T-helper 17 cell (primary cell): ENCODE measurements around the gene MADCAM1. TPM values are rescaled to one million over a fixed set of nuclear protein-coding genes. Genes with fewer than 3 reads are reported as not detected.
A peak's percentile ranks its signal among the peaks of the same experiment; 100 is the strongest.

Experiments
- ATAC-seq: fragments of 150-1000 bp; cut with Tn5 transposase; 2 replicates; pipeline ENCODE4 v1.10.0; 2021; ENCODE audit warnings: mild to moderate bottlenecking, moderate library complexity
- DNase-seq, 3 donors: peaks; one replicate each; pipeline versions ENCODE4 v3.0.0 to v3.0.0-alpha.2; 2020 to 2021
- H3K9me3 ChIP-seq: one replicate; pipeline ENCODE4 v1.7.0; 2013; ENCODE audit warnings: low read length, mild to moderate bottlenecking; ENCODE audit not compliant: control insufficient read depth, poor library complexity, severe bottlenecking
- H3K27ac Mint-ChIP-seq: one replicate; pipeline ENCODE4 v1.8.0; 2022; ENCODE audit warnings: mild to moderate bottlenecking, moderate library complexity, mixed read lengths
- H3K27me3 Mint-ChIP-seq: one replicate; pipeline ENCODE4 v1.8.0; 2022; ENCODE audit warnings: mixed read lengths
- H3K36me3 Mint-ChIP-seq: one replicate; pipeline ENCODE4 v1.8.0; 2022; ENCODE audit warnings: low read depth, mixed read lengths
- H3K4me1 Mint-ChIP-seq: one replicate; pipeline ENCODE4 v1.8.0; 2022; ENCODE audit warnings: mild to moderate bottlenecking, mixed read lengths
- H3K4me3 Mint-ChIP-seq: one replicate; pipeline ENCODE4 v1.8.0; 2022; ENCODE audit warnings: mild to moderate bottlenecking, moderate library complexity, mixed read lengths
- total RNA-seq, 4 donors: library from RNA in 2 of 4; stranded (reverse) in 2 of 4; gene quantifications; one replicate each; pipeline ENCODE4 v1.2.3 and lab custom pipeline; 2022 to 2026

The MADCAM1 gene
- total RNA-seq, 2 donors from 2014 or later: 0.15 to 0.31 TPM

DNA sequence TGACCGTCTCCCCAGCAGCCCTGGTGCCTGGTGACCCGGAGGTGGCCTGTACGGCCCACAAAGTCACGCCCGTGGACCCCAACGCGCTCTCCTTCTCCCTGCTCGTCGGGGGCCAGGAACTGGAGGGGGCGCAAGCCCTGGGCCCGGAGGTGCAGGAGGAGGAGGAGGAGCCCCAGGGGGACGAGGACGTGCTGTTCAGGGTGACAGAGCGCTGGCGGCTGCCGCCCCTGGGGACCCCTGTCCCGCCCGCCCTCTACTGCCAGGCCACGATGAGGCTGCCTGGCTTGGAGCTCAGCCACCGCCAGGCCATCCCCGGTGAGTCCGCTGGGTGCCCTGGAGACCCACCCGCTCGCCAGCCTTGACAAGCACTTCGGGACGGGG lies 2.2 kb downstream of the MADCAM1 start:
- peaks cover 6% of the 10 kb centered on the region for H3K27me3 Mint-ChIP-seq
- ATAC-seq (no peak), DNase-seq (no peak)
- H3K27ac Mint-ChIP-seq: no peak overlapping the region
- H3K4me1 Mint-ChIP-seq: peaks cover 5% of the 10 kb centered on the region
- H3K36me3 Mint-ChIP-seq: peaks cover 3% of the 10 kb centered on the region
- H3K4me3 Mint-ChIP-seq: no peak overlapping the region
- H3K9me3 ChIP-seq: no peaks in the 10 kb centered on the region

- DNase-seq (no peak), ATAC-seq (no peak)
- H3K9me3 ChIP-seq: no peaks in the 10 kb centered on the region
- Mint-ChIP-seq H3K4me1 (peaks cover 5% of the 10 kb centered on the region), H3K4me3 (peak overlapping the region; percentile 53), H3K27ac (no peak overlapping the region), H3K36me3 (peaks cover 3% of the 10 kb centered on the region), H3K27me3 (peaks cover 6% of the 10 kb centered on the region)
These were observed 2.8 kb downstream of the MADCAM1 start for GRCh38 chr19:498977-499623.

DNA sequence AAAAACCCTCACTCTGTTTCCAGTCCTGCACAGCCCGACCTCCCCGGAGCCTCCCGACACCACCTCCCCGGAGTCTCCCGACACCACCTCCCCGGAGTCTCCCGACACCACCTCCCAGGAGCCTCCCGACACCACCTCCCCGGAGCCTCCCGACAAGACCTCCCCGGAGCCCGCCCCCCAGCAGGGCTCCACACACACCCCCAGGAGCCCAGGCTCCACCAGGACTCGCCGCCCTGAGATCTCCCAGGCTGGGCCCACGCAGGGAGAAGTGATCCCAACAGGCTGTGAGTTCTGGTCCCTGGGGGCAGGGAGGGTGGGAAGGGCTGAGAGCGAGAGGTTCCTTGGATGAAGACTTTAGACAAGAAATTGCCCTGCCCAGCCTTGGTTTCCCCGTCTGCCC lies 5.4 kb downstream of the MADCAM1 start:
- Mint-ChIP-seq H3K4me3 (no peak overlapping the region), H3K4me1 (peaks cover 10% of the 10 kb centered on the region), H3K27ac (no peak overlapping the region), H3K27me3 (peaks cover 6% of the 10 kb centered on the region), H3K36me3 (peaks cover 3% of the 10 kb centered on the region)
- no peak for ATAC-seq
- DNase-seq: no peak
- no peaks in the 10 kb centered on the region for H3K9me3 ChIP-seq

- no peak for ATAC-seq
- H3K36me3 Mint-ChIP-seq: no peaks in the 10 kb centered on the region
- H3K4me3 Mint-ChIP-seq: no peak overlapping the region
- no peaks in the 10 kb centered on the region for H3K9me3 ChIP-seq
- H3K4me1 Mint-ChIP-seq: peaks cover 18% of the 10 kb centered on the region
- DNase-seq: no peak
- no peaks in the 10 kb centered on the region for H3K27me3 Mint-ChIP-seq
- H3K27ac Mint-ChIP-seq: no peak overlapping the region
These were observed 8.3 kb downstream of the MADCAM1 start for GRCh38 chr19:504616-505015.

GRCh38 chr19:506404-507285 lies 10.4 kb downstream of the MADCAM1 start:
- peak overlapping the region; percentile 98 for H3K4me3 Mint-ChIP-seq
- DNase-seq: peak; percentile 84 to 86 (median 85)
- H3K27ac Mint-ChIP-seq: peak overlapping the region; percentile 99
- ATAC-seq: peak; percentile 58
- no peaks in the 10 kb centered on the region for H3K27me3 Mint-ChIP-seq
- H3K9me3 ChIP-seq: no peaks in the 10 kb centered on the region
- H3K4me1 Mint-ChIP-seq: peaks cover 29% of the 10 kb centered on the region
- no peaks in the 10 kb centered on the region for H3K36me3 Mint-ChIP-seq

DNA sequence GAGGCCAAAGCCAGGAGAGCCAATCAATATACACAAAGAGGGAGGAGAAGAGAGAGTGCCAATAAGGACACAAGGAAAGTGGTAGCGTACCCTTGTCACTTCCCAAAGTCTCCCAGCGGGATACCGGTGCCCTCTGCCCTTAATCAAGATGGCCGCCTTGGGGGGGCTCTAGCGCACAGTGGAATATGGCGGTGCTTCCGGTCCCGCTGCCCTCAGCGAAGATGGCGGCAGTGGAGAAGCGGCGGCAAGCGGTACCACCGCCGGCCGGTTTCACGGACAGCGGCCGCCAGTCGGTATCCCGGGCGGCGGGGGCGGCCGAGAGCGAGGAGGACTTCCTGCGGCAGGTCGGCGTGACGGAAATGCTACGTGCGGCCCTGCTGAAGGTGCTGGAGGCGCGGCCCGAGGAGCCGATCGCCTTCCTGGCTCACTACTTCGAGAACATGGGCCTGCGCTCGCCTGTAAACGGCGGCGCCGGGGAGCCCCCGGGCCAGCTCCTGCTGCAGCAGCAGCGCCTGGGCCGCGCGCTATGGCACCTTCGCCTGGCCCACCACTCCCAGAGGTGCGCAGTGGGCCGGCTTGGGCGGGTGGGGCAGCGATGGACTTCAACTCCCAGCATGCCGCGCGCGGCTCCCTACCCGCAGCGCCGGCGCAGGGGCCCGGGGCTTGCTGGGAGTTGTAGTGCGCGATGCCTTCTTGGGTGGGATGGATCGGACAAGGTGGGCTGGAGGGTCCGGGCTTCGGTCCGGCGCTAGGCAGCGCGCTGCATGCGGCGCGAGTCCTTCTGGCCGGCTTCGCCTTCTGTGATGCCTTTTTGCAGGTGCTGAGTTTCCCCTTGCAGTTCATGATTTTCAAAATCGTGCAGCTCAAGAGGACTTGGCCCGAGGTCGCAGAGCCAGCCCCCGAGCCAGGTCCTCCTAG lies 11.3 kb downstream of the MADCAM1 start, which contains the start of gene TPGS1:
Gene TPGS1 (plus strand): TSS at position 212 of the 918 bp plus-strand sequence. CDS start 10 bp downstream, at position 222.
- no peaks in the 10 kb centered on the region for H3K9me3 ChIP-seq
- H3K4me3 Mint-ChIP-seq: peak within 1 kb of the TSS; percentile 98
- peak; percentile 55 for ATAC-seq
- no peaks in the 10 kb centered on the region for H3K36me3 Mint-ChIP-seq
- H3K27ac Mint-ChIP-seq: peak within 1 kb of the TSS; percentile 99
- peaks cover 31% of the 10 kb centered on the region for H3K4me1 Mint-ChIP-seq
- peak; percentile 62 to 77 (median 76) for DNase-seq
- no peaks in the 10 kb centered on the region for H3K27me3 Mint-ChIP-seq

- Mint-ChIP-seq H3K4me3 (peak overlapping the region; percentile 98), H3K27ac (peak overlapping the region; percentile 99), H3K36me3 (no peaks in the 10 kb centered on the region), H3K27me3 (no peaks in the 10 kb centered on the region), H3K4me1 (peaks cover 31% of the 10 kb centered on the region)
- H3K9me3 ChIP-seq: no peaks in the 10 kb centered on the region
- DNase-seq (no peak), ATAC-seq (no peak)
These were observed 12.2 kb downstream of the MADCAM1 start for GRCh38 chr19:508204-509150.

DNA sequence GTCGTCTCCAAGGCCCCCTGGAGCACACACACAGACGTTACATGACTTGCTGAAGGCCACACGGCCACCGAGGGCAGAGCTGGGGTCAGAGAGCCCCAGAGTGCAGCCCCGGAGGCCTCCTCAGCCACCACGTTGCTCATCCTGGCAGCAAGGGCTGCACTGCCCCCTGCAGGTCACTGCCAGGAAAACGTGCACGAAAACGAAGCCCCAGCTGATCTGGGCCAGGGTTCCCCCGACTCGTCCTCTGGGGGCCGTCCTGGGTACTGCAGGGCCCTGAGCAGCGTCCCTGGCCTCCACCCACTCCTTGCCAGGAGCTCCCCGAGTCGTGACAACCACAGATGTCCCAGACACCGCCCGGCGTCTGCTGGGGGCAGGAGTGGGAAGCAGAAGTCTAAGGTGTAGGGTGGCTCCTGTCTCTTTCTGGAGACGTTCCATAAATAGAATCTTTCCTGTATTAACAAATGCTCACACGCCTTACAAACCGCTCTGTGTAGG lies 14.4 kb downstream of the MADCAM1 start:
- peaks cover 37% of the 10 kb centered on the region for H3K4me1 Mint-ChIP-seq
- H3K9me3 ChIP-seq: no peaks in the 10 kb centered on the region
- H3K4me3 Mint-ChIP-seq: peak overlapping the region; percentile 97
- ATAC-seq (peak; percentile 54), DNase-seq (peak; percentile 80 to 95 (median 82))
- no peaks in the 10 kb centered on the region for H3K36me3 Mint-ChIP-seq
- H3K27me3 Mint-ChIP-seq: no peaks in the 10 kb centered on the region
- H3K27ac Mint-ChIP-seq: peak overlapping the region; percentile 99

DNA sequence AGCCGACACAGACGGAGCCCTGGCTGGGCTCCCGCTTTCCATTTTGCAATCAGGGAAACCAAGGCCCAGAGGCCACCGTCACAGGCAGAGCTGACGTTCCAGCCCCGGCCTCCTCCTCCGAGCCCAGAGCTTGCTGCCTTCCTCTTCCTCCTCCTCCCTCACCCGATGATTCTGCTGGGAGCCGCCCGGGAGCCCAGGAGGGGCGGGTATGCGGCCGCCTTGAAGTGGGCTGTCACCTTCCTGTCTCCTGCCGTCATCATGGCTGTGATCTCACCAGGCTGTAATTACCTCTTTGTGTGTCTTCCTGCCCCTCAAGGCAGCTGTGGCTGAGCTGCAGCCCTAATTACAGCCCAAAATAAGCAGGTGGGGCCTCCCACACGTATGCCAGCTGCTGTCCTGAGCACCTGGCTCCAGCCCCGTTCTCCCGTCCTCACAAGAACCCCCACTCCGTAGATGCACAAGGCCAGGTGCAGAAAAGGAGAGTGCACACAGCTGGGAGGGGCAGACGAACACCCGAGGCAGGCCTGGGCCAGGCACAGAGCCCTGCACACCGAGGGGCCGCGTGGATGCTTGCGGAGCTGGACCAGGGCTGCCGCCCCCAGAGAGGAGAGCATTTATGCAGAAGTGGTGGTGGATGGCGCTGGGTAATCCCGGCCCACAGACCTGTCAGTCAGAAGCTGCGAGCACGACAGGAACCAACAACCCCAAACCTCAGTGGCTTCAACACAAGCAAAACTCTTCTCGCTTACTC lies 15.0 kb downstream of the MADCAM1 start:
- DNase-seq: peak; percentile 81 to 91 (median 84)
- H3K27ac Mint-ChIP-seq: peak overlapping the region; percentile 99
- no peaks in the 10 kb centered on the region for H3K27me3 Mint-ChIP-seq
- peak overlapping the region; percentile 97 for H3K4me3 Mint-ChIP-seq
- peak; percentile 68 for ATAC-seq
- no peaks in the 10 kb centered on the region for H3K36me3 Mint-ChIP-seq
- H3K4me1 Mint-ChIP-seq: peaks cover 37% of the 10 kb centered on the region
- H3K9me3 ChIP-seq: no peaks in the 10 kb centered on the region

GRCh38 chr19:512547-513365 lies 16.5 kb downstream of the MADCAM1 start:
- Mint-ChIP-seq H3K27ac (peak overlapping the region; percentile 99), H3K4me1 (peaks cover 38% of the 10 kb centered on the region), H3K27me3 (no peaks in the 10 kb centered on the region), H3K36me3 (no peaks in the 10 kb centered on the region), H3K4me3 (peak overlapping the region; percentile 97)
- no peaks in the 10 kb centered on the region for H3K9me3 ChIP-seq
- no peak for DNase-seq
- ATAC-seq: no peak
